Activated naive CD4-positive, alpha-beta T cell treated with anti-CD3 and anti-CD28 coated beads, Interleukin-2, amount 50 U/mL, for 72 hours (primary cell): ENCODE measurements around the gene SLC31A2. TPM values are rescaled to one million over a fixed set of nuclear protein-coding genes. Genes with fewer than 3 reads are reported as not detected.
"Not testable (repeated sequence)": the region's sequence is repeated elsewhere in the genome, so short reads cannot be mapped to it uniquely, and the experiment has no call there.

ENCODE experiments used
- ATAC-seq, 2 donors: fragments of 150-1000 bp; cut with Tn5 transposase; 2 replicates each; pipeline ENCODE4 v1.10.0; 2021; ENCODE audit warnings: mild to moderate bottlenecking in 2 of 2, moderate library complexity in 2 of 2
- DNase-seq, 2 donors: peaks; one replicate each; pipeline ENCODE4 v3.0.0; 2021 to 2022; ENCODE audit warnings: low spot score in 2 of 2
- H3K27ac Mint-ChIP-seq, 2 donors: one replicate each; pipeline ENCODE4 v1.8.0; 2022; ENCODE audit warnings: mild to moderate bottlenecking in 2 of 2, mixed read lengths in 2 of 2
- H3K36me3 Mint-ChIP-seq, 2 donors: one replicate each; pipeline ENCODE4 v1.8.0; 2022; ENCODE audit warnings: mixed read lengths in 2 of 2
- H3K9me3 Mint-ChIP-seq, 2 donors: one replicate each; pipeline ENCODE4 v1.8.0; 2022; ENCODE audit warnings: mixed read lengths in 2 of 2
- total RNA-seq, 2 donors: library from RNA; stranded (reverse); gene quantifications; one replicate each; pipeline ENCODE4 v1.2.3, GENCODE V29; 2022

SLC31A2 gene
- total RNA-seq, 2 donors from 2014 or later, result 2.1 to 3.8 TPM

- H3K9me3 Mint-ChIP-seq, result peaks cover 0 to 4% of the 10 kb centered on the region in 2 donors
- DNase-seq (no peak), ATAC-seq (no peak)
- peaks cover 4 to 6% of the 10 kb centered on the region in 2 donors for H3K36me3 Mint-ChIP-seq
- no peak overlapping the region for H3K27ac Mint-ChIP-seq
Measured at GRCh38 chr9:113143432-113144227, 7.2 kb upstream of the SLC31A2 start.

DNA sequence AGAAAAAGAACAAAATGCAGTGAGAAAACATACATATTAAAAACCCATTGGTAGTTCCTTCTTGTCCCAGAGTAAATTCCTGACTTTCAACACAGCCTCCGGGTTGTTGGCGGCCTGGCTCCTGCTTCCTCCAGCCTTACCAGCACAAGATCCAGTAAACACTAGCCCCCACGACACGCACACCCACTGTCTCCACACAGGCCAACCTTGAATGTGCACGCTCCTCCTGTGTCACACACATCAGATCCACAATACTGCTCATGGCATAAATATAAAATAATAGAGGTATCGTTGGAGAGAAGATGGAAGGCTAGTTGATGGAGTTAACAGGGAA, 2.5 kb upstream of the SLC31A2 start:
- ATAC-seq (no peak), DNase-seq (no peak)
- no peak overlapping the region for H3K27ac Mint-ChIP-seq
- peaks cover 0 to 4% of the 10 kb centered on the region in 2 donors for H3K36me3 Mint-ChIP-seq
- no peaks in the 10 kb centered on the region for H3K9me3 Mint-ChIP-seq

GRCh38 chr9:113148781-113149510, 1.9 kb upstream of the SLC31A2 start:
- Mint-ChIP-seq H3K36me3 (peaks cover 0 to 4% of the 10 kb centered on the region in 2 donors), H3K27ac (no peak overlapping the region), H3K9me3 (no peaks in the 10 kb centered on the region)
- DNase-seq, result no peak
- no peak for ATAC-seq

- H3K36me3 Mint-ChIP-seq, ATAC-seq: not testable (repeated sequence)
Measured at GRCh38 chr9:113149561-113149960, 1.2 kb upstream of the SLC31A2 start.

GRCh38 chr9:113151696-113152630, 1.2 kb downstream of the SLC31A2 start:
- Mint-ChIP-seq H3K27ac (peak overlapping the region in 1 of 2 donors; percentile 76), H3K36me3 (peaks cover 0 to 4% of the 10 kb centered on the region in 2 donors), H3K9me3 (no peaks in the 10 kb centered on the region)
- ATAC-seq (no peak), DNase-seq (no peak)

More at GRCh38 chr9:113149561-113149960, 1.2 kb upstream of the SLC31A2 start:
- H3K27ac Mint-ChIP-seq, H3K9me3 Mint-ChIP-seq, DNase-seq: not testable (repeated sequence)

DNA sequence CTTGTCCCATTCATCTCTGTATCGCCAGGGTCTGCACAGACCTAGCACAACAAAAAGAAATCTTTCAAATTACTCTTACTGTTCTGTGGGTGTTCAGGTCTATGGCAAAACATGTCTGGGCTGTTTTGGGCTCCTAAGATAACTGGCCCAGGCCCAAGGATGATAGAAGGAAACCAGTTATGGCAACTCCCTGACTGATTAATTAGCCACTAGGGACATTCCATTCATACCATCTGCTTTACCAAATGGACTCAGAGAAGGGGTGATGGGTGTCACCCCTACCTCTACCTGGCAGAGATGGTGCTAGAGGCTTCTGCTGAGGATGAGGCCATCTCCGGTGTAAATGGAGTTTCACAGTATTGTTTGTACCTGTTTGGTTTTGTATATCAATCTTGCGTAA, 1.9 kb downstream of the SLC31A2 start:
- H3K36me3 Mint-ChIP-seq, result peaks cover 0 to 4% of the 10 kb centered on the region in 2 donors
- no peak for ATAC-seq
- H3K9me3 Mint-ChIP-seq, result no peaks in the 10 kb centered on the region
- DNase-seq, result no peak
- peak overlapping the region in 1 of 2 donors; percentile 1 for H3K27ac Mint-ChIP-seq

DNA sequence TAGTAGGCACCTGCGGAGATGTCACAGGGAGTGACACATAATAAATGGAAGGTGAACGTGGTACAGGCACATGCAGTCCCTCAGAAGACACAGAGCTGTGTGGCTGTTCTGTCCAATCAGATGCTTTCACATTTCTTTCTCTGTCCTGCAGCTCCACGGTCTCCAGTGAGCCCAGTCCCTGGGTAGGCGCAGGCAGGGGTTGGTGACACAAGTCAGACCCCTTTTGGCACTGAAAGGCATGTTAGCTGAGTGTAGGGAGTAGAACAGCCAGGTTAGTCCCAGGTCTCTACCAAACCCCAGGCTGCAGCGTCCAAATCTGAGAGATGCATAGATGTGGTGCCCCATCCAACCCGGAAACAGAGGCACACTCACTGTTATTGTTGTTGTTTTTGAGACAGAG, 2.8 kb downstream of the SLC31A2 start:
- Mint-ChIP-seq H3K9me3 (no peaks in the 10 kb centered on the region), H3K27ac (no peak overlapping the region), H3K36me3 (peaks cover 0 to 4% of the 10 kb centered on the region in 2 donors)
- no peak for ATAC-seq
- no peak for DNase-seq

- DNase-seq, result no peak
- H3K27ac Mint-ChIP-seq, result no peak overlapping the region
- H3K9me3 Mint-ChIP-seq, result no peaks in the 10 kb centered on the region
- no peak for ATAC-seq
- peaks cover 0 to 4% of the 10 kb centered on the region in 2 donors for H3K36me3 Mint-ChIP-seq
Measured at GRCh38 chr9:113154471-113154870, 3.7 kb downstream of the SLC31A2 start.

- ATAC-seq, result no peak
- peaks cover 0 to 4% of the 10 kb centered on the region in 2 donors for H3K36me3 Mint-ChIP-seq
- H3K27ac Mint-ChIP-seq, result peak overlapping the region; percentile 75 to 86
- H3K9me3 Mint-ChIP-seq, result no peaks in the 10 kb centered on the region
- DNase-seq, result no peak
Measured at GRCh38 chr9:113154946-113155345, 4.1 kb downstream of the SLC31A2 start.

DNA sequence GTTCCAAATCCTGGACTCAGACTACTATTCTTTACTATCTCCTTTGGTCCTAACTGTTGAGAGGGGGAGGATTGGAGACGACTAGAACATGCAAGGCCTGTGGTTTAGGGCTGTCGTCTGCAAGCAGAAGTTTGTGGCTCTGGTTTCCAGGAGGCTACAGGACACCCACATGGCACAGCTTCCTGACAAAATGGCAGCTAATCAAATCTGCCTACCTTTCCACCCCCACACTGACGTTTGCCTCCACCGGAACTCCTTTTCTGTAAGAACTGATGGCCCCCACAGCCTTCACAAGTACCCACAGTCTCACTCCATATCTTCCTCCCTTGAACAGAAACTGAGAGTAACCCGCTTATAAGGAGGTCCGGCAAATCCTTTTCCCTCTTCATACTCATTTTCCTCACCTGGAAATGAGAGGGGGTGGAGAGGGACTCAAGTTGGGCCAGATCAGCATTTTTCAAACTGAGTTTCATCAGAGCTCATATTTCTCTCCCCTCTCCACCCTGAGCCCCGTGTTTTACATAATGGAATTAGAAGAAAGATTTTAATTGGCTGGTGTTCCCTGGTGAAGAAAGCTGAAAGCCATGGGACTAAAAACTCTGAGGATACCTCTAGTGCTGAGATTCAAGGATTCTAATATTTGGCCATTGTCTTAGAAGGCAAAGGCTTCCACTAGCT, 5.2 kb downstream of the SLC31A2 start:
- H3K27ac Mint-ChIP-seq, result peak overlapping the region; percentile 79 to 86
- H3K9me3 Mint-ChIP-seq, result no peaks in the 10 kb centered on the region
- peaks cover 0 to 4% of the 10 kb centered on the region in 2 donors for H3K36me3 Mint-ChIP-seq
- DNase-seq (no peak), ATAC-seq (peak; percentile 19 to 62)

DNA sequence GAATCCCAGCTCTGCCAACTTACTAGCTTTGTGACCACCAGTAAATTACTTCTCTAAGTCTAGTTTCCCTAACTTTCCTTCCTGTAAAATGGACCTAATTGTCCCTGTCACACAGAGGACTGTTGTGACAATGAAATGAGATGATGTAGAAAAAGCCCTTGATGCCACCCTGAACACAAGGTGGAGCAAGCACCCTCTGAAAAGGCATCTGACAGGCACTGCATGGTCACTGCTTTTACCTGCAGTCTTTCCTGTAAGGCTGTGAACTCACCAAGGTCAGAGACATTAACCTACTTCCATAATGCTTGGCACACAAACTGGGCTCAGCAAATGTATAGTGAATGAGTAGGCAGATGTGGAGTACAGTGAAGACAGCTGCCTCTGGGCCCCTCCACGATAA, 6.1 kb downstream of the SLC31A2 start:
- Mint-ChIP-seq H3K27ac (peak overlapping the region in 1 of 2 donors; percentile 86), H3K9me3 (no peaks in the 10 kb centered on the region), H3K36me3 (no peaks in the 10 kb centered on the region)
- no peak for DNase-seq
- ATAC-seq, result no peak

GRCh38 chr9:113158446-113158845, 7.6 kb downstream of the SLC31A2 start:
- ATAC-seq (no peak), DNase-seq (no peak)
- no peaks in the 10 kb centered on the region for H3K9me3 Mint-ChIP-seq
- H3K36me3 Mint-ChIP-seq, result no peaks in the 10 kb centered on the region
- H3K27ac Mint-ChIP-seq, result peak overlapping the region in 1 of 2 donors; percentile 13

DNA sequence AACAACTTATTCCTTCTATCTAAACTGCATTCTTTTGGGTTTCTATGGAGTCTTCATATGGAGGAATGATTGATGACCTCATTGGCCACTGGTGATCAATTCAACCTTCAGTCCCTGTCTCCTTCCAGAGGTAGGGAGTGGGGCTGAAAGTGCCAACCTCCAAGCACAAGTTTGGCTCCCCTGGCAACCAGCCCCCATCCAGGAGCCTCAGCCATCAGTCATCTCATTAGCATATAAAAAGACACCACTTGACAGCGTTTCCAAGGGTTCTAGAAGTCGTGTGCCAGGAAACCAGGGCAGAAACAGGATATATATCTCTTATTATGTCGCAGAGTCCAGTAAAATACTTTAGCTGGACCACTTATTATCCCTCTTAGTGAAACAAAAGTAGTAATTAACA, 9.8 kb downstream of the SLC31A2 start:
- H3K36me3 Mint-ChIP-seq, result no peaks in the 10 kb centered on the region
- peak overlapping the region in 1 of 2 donors; percentile 8 for H3K27ac Mint-ChIP-seq
- no peak for ATAC-seq

DNA sequence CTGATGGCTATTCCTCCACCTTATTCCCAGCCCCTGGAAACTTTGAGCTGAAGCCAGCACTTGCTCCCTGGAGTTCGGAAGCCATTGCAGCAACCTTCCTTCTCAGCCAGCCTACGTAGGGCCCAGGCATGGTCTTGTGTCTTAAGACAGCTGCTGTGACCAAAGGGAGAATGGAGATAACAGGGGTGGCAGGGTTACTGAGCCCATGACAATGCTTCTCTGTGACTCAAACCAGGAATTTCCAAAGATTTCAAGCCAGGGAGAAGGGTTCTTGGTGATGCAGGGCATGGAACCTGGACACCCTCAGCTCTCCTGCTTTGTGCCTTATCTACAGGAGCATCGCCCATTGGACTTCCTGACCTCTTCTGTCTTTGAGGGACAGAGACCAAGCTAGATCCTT, 12.2 kb downstream of the SLC31A2 start:
- H3K27ac Mint-ChIP-seq, result peak overlapping the region in 1 of 2 donors; percentile 16
- no peaks in the 10 kb centered on the region for H3K9me3 Mint-ChIP-seq
- DNase-seq (no peak), ATAC-seq (no peak)
- H3K36me3 Mint-ChIP-seq, result no peaks in the 10 kb centered on the region

More for the DNA sequence above, 9.8 kb downstream of the SLC31A2 start:
- no peaks in the 10 kb centered on the region for H3K9me3 Mint-ChIP-seq
- no peak for DNase-seq

- peaks cover 0 to 2% of the 10 kb centered on the region in 2 donors for H3K36me3 Mint-ChIP-seq
- DNase-seq (no peak), ATAC-seq (no peak)
- H3K27ac Mint-ChIP-seq, result no peak overlapping the region
- no peaks in the 10 kb centered on the region for H3K9me3 Mint-ChIP-seq
Measured at GRCh38 chr9:113164536-113165300, 13.9 kb downstream of the SLC31A2 start.
